Upper lobe of right lung (tissue), 1 donor: ENCODE data around the gene BTBD7. TPM values are rescaled to one million over a fixed set of nuclear protein-coding genes. Genes with fewer than 3 reads are reported as not detected.
A peak's percentile ranks its signal among the peaks of the same experiment; 100 is the strongest.

Experiments
- ATAC-seq: fragments of 200-7000 bp; cut with Tn5 transposase; one replicate; pipeline ENCODE4 v1.9.1; 2020; ENCODE audit warnings: mild to moderate bottlenecking, moderate library complexity
- DNase-seq: peaks from one replicate; pipeline ENCODE4 v3.0.0-alpha.2; 2020
- H3K27ac ChIP-seq: fragments of 200-600 bp; one replicate; pipeline ENCODE4 v1.8.0; 2022
- H3K27me3 ChIP-seq: fragments of 200-600 bp; one replicate; pipeline ENCODE4 v1.8.0; 2022; ENCODE audit warnings: mild to moderate bottlenecking
- H3K36me3 ChIP-seq: fragments of 200-600 bp; one replicate; pipeline ENCODE4 v1.8.0; 2022
- H3K4me1 ChIP-seq: fragments of 200-600 bp; one replicate; pipeline ENCODE4 v1.8.0; 2022
- H3K4me3 ChIP-seq: fragments of 200-600 bp; one replicate; pipeline ENCODE4 v1.8.0; 2022; ENCODE audit warnings: mild to moderate bottlenecking
- H3K9me3 ChIP-seq: fragments of 200-600 bp; one replicate; pipeline ENCODE4 v1.8.0; 2022
- intact Hi-C: fragments of 100-400 bp; cut with DNase I; formaldehyde crosslinking; loops from one replicate; pipeline ENCODE4 v1.11.0; 2022
- total RNA-seq: library from RNA; stranded (reverse); fragmentation: NEBNext Ultra II Directional; extraction: Animal tissue kit (Norgen Biotek cat#: 25700); gene quantifications from one replicate; pipeline ENCODE4 v1.2.1, GENCODE V29; 2021
- TF ChIP-seq, protein P1 (sequence below): fragments of 200-600 bp; IDR thresholded peaks from one replicate; pipeline ENCODE4 v1.8.0; 2022; ENCODE audit warnings: antibody characterized with exemption
- donor health status: DM: no; HTN: yes; CAD: no; lungs with severe emphysema.

The BTBD7 gene
- total RNA-seq, 1 donor from 2014 or later = 38.2 TPM

DNA sequence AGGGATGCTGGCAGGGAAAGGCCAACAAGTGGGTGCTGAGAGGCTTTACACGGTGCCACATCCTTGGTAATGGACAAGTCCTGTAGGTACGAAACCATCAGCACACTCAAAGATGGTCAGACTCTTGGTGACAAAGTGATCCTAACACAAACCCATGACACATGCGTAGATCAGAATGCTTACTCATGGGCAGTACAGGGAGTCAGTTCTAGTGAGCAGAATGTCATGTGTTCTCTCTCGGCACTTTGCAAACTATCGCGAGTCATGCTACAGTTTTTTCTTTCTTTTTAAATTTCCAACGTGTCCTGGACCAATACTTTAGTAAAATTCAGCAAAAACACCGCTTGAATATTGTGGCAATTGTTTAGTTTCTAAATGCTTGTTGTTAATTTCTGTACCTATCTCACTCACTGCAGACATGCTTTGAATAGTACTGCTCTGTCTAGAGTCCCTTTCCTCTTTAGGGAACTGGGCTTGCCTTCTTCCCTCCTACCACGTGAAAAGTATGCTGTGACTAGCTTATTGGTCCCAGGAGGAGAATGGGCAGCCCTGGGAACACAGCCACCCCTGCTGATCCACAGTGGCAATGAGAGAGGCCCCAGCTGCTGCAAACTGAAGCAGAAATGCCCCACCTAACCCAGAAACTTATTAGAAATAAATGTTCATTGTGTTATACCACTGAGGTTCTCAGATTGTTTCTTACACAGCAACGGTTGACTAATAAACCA is 63.3 kb downstream of the BTBD7 start:
- Histone ChIP-seq H3K4me3 (no peak overlapping the region), H3K27me3 (no peaks in the 10 kb centered on the region), H3K9me3 (no peaks in the 10 kb centered on the region), H3K4me1 (no peaks in the 10 kb centered on the region), H3K27ac (no peak overlapping the region), H3K36me3 (peaks cover 5% of the 10 kb centered on the region)
- intact Hi-C loops = no loop called here
- TF ChIP-seq, protein P1, sequence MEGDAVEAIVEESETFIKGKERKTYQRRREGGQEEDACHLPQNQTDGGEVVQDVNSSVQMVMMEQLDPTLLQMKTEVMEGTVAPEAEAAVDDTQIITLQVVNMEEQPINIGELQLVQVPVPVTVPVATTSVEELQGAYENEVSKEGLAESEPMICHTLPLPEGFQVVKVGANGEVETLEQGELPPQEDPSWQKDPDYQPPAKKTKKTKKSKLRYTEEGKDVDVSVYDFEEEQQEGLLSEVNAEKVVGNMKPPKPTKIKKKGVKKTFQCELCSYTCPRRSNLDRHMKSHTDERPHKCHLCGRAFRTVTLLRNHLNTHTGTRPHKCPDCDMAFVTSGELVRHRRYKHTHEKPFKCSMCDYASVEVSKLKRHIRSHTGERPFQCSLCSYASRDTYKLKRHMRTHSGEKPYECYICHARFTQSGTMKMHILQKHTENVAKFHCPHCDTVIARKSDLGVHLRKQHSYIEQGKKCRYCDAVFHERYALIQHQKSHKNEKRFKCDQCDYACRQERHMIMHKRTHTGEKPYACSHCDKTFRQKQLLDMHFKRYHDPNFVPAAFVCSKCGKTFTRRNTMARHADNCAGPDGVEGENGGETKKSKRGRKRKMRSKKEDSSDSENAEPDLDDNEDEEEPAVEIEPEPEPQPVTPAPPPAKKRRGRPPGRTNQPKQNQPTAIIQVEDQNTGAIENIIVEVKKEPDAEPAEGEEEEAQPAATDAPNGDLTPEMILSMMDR = no peak
- ATAC-seq (peak; percentile 62), DNase-seq (no peak)

DNA sequence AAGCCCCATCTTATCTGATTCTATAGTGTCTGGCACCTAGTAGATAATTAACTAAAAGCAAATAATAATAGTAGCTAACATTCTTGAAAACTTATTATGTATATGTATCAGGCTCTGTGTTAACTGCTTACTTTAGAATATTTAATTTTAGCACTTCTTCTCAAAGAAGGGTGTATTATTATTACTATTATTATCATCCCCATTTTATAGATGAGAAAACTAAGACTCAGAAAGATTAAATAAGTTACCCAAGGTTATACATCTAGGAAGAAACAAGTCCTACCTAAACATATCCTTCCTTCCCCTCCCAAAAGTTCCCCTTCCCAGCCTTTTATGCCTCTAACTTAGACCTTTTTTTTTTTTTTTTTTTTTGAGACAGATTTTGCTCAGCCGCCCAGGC is 64.4 kb downstream of the BTBD7 start:
- intact Hi-C loops = no loop called here
- no peak for DNase-seq
- Histone ChIP-seq H3K4me1 (no peaks in the 10 kb centered on the region), H3K27ac (no peak overlapping the region), H3K4me3 (no peak overlapping the region), H3K9me3 (no peaks in the 10 kb centered on the region), H3K27me3 (no peaks in the 10 kb centered on the region), H3K36me3 (peaks cover 5% of the 10 kb centered on the region)
- TF ChIP-seq, protein P1 = no peak
- no peak for ATAC-seq

DNA sequence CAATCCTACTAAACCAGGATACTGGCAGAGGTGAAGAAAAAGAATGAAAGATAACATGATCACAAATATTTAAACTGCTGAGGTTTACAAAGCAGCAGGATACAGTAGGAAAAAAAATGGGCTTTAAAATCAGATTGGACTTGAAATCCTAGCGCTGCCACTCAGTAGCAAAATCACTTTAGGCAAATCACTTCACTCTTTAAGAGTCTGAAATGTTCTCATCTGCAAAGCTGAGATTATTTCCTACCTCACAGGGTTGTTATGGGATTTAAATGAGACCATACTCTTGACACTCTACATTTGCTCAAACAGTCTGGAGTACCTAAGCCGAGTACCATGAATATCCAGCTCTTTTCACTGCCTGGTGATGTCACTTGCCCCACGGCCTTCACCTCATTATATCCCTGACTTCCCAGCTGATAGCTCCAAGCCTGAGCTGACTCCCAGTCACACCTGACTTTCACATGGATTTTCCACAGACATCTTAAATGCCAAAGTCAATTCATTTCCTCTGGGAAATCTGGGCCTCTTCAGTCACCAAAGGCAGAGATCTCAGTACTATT is 65.6 kb downstream of the BTBD7 start:
- Histone ChIP-seq H3K36me3 (peaks cover 14% of the 10 kb centered on the region), H3K4me3 (no peak overlapping the region), H3K4me1 (no peaks in the 10 kb centered on the region), H3K9me3 (no peaks in the 10 kb centered on the region), H3K27me3 (no peaks in the 10 kb centered on the region), H3K27ac (no peak overlapping the region)
- TF ChIP-seq, protein P1 = no peak
- ATAC-seq = peak; percentile 63
- no peak for DNase-seq
- intact Hi-C loops = no loop called here

DNA sequence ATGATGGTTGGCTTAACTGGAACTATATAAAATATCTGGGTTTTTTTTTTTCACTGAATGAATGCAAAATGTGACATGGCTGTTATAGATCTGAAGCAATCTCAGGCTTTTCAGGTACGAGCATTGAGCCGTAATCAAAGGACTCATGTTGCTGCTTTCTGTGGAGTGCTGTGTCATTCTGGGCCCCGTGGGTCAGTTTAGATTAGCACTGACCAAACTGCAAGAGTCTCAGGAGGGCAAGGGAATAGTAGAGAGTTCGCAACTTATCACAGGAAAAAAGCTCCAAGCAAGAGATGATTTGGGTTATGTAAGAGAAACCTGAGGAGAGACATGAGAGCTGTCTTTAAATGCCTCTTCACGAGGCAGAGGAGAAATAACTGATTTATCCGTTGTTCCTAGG is 66.7 kb downstream of the BTBD7 start:
- no peak for ATAC-seq
- Histone ChIP-seq H3K9me3 (no peaks in the 10 kb centered on the region), H3K36me3 (peaks cover 24% of the 10 kb centered on the region), H3K27me3 (no peaks in the 10 kb centered on the region), H3K4me1 (no peaks in the 10 kb centered on the region), H3K27ac (no peak overlapping the region), H3K4me3 (no peak overlapping the region)
- intact Hi-C loops = no loop called here
- TF ChIP-seq, protein P1 = no peak
- no peak for DNase-seq

DNA sequence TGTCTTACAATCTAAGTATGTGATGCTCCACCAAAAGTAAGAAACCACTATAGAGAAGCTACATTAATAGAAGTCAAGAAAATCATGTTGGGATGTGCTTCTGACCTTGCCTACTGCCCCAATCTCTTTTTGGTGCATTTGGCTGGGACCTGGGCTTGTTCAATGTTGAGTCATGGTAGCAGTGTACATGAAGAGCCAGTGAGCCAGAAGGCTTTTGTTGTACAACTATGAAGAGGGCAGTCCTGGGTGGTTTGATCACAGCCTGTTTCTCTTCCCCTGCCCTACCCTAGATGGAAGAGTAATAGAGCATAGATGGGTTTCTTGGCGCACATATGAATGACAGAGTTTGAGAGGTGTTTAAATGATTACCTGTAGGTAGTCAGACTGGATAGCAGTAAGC is 69.4 kb downstream of the BTBD7 start:
- DNase-seq = no peak
- H3K27me3 ChIP-seq = no peaks in the 10 kb centered on the region
- H3K4me1 ChIP-seq = no peaks in the 10 kb centered on the region
- H3K27ac ChIP-seq = no peak overlapping the region
- TF ChIP-seq, protein P1 = no peak
- intact Hi-C loops = no loop called here
- H3K4me3 ChIP-seq = no peak overlapping the region
- no peaks in the 10 kb centered on the region for H3K9me3 ChIP-seq
- no peak for ATAC-seq
- peaks cover 42% of the 10 kb centered on the region for H3K36me3 ChIP-seq
